Measurements from ENCODE around the gene SHISA5. TPM values are rescaled to one million over a fixed set of nuclear protein-coding genes. Genes with fewer than 3 reads are reported as not detected.

Gene SHISA5
- total RNA-seq, 1 experiment from 2014 or later = 104 TPM

- Histone ChIP-seq H2AFZ (ENCODE audit: low read depth, low read length, poor library complexity, severe bottlenecking) (no peak overlapping the region), H3K4me1 (ENCODE audit: control insufficient read depth in 1 of 2, insufficient read depth in 2 of 2, low read length in 2 of 2) (peaks cover 48 to 70% of the 10 kb centered on the region in 2 experiments), H3K4me2 (ENCODE audit: low read length) (peak overlapping the region; percentile 79), H4K20me1 (ENCODE audit: insufficient read depth) (no peaks in the 10 kb centered on the region), H3K9me2 (ENCODE audit: insufficient read depth) (no peaks in the 10 kb centered on the region), H3K9me3 (ENCODE audit: control insufficient read depth in 1 of 2, insufficient read depth in 1 of 2, low read depth in 1 of 2, low read length in 2 of 2) (no peaks in the 10 kb centered on the region), H3K27ac (ENCODE audit: low read depth, low read length) (peak overlapping the region; percentile 62), H3K36me3 (ENCODE audit: control insufficient read depth in 1 of 2, insufficient read depth in 2 of 2, low read length in 2 of 2) (peaks cover 0 to 17% of the 10 kb centered on the region in 2 experiments; a peak in 1 of 4 replicates), H3K9ac (ENCODE audit: low read length) (peak overlapping the region; percentile 55), H3K79me2 (ENCODE audit: insufficient read depth, low read length) (peaks cover 14% of the 10 kb centered on the region; the same call in 1 of the 2 replicates), H3K4me3 (replicated peaks in 1 of 2; ENCODE audit: low read depth in 1 of 2, low read length in 2 of 2) (peak overlapping the region in 1 of 2 experiments; percentile 46; a peak in 2 of 4 replicates), H3K27me3 (ENCODE audit: insufficient read depth, low read length) (no peaks in the 10 kb centered on the region)
- POLR2A ChIA-PET = interaction anchor here (1.2 kb wide), 1 partner anchor 13 kb away, joined by 4 read pairs; the partner anchor contains the start of gene ATRIP
- peak; percentile 23; the same call in 1 of the 2 replicates for ATAC-seq
- intact Hi-C loops (cut with micrococcal nuclease) = no loop called here
- RAD21 ChIA-PET (ENCODE audit: low non-redundant PET in 1 of 2, low total read pairs in 2 of 2, uncharacterized antibody in 2 of 2, unreplicated experiment in 2 of 2) = interaction anchor here (0.7 to 3.0 kb wide), 3 partner anchors 32 to 67 kb away, joined by 3 to 23 read pairs (median 13); no protein-coding TSS in a partner anchor
- CTCF ChIA-PET = interaction anchor here (0.6 to 6.4 kb wide), 6 partner anchors 32 to 240 kb away, joined by 3 to 386 read pairs (median 4); no protein-coding TSS in a partner anchor
- no peak for DNase-seq (ENCODE audit: low read depth, low spot score)
- TF ChIP-seq ZBTB33 (IDR thresholded peaks at IDR 0.05; ENCODE audit: extremely low read depth, insufficient replicate concordance, low read length) (no peak), ZFX (IDR thresholded peaks at IDR 0.05) (no peak), ELF1 (IDR thresholded peaks at IDR 0.05; ENCODE audit: borderline replicate concordance, low read depth) (no peak), YY1 (IDR thresholded peaks at IDR 0.05; ENCODE audit: extremely low read depth, insufficient replicate concordance, low read depth, low read length) (no peak), REST (IDR thresholded peaks at IDR 0.05; ENCODE audit: low read depth) (no peak), SIN3A (IDR thresholded peaks at IDR 0.05; ENCODE audit: low read depth) (no peak), POLR2AphosphoS5 (IDR thresholded peaks at IDR 0.05; ENCODE audit: low read depth, low read length) (no peak), SP1 (IDR thresholded peaks at IDR 0.05; ENCODE audit: low read depth) (no peak), TCF7L2 (IDR thresholded peaks at IDR 0.05; ENCODE audit: borderline replicate concordance, extremely low read depth, insufficient read depth, insufficient read length) (no peak), JUND (IDR thresholded peaks at IDR 0.05) (no peak), EZH2 (IDR thresholded peaks at IDR 0.05) (no peak), FOSL1 (IDR thresholded peaks at IDR 0.05; ENCODE audit: low read depth) (no peak), RAD21 (IDR thresholded peaks at IDR 0.05; ENCODE audit: low read depth) (no peak), ATF3 (IDR thresholded peaks at IDR 0.05) (no peak), MAX (IDR thresholded peaks at IDR 0.05) (no peak), CEBPB (IDR thresholded peaks at IDR 0.05; ENCODE audit: low read depth) (no peak), POLR2A (IDR thresholded peaks at IDR 0.05; ENCODE audit: borderline replicate concordance, extremely low read depth, insufficient read depth, insufficient read length) (no peak), ZNF274 (IDR thresholded peaks at IDR 0.05; ENCODE audit: low read depth, low read length) (no peak)
- BruUV-seq (replicated peaks) = TSS peak; percentile 35
Observed at GRCh38 chr3:48433472-48434118, 70.4 kb downstream of the SHISA5 start.
